Activated CD8-positive, alpha-beta T cell treated with anti-CD3 and anti-CD28 coated beads for 36 hours (primary cell): Measurements from ENCODE around the gene RXYLT1. TPM values are rescaled to one million over a fixed set of nuclear protein-coding genes. Genes with fewer than 3 reads are reported as not detected.

ENCODE experiments used
- ATAC-seq: fragments of 200-7000 bp; cut with Tn5 transposase; one replicate; pipeline ENCODE4 v1.10.0; 2021; ENCODE audit warnings: mild to moderate bottlenecking, moderate library complexity
- CTCF ChIA-PET: fragments of 350-600 bp; sonication (Branson Sonifier 250); formaldehyde crosslinking; loops from one replicate; lab custom pipeline; 2021; ENCODE audit warnings: antibody characterized with exemption; lab: Charles Lee
- POLR2A ChIA-PET: fragments of 350-600 bp; sonication (Branson Sonifier 250); formaldehyde crosslinking; loops from one replicate; lab custom pipeline; 2021; ENCODE audit warnings: antibody characterized with exemption; lab: Charles Lee
- DNase-seq: peaks from one replicate; pipeline ENCODE4 v3.0.0-alpha.2; 2020
- H3K27ac Mint-ChIP-seq: one replicate; pipeline ENCODE4 v1.8.0; 2021; ENCODE audit warnings: mild to moderate bottlenecking, mixed read lengths
- H3K27me3 Mint-ChIP-seq: one replicate; pipeline ENCODE4 v1.8.0; 2021; ENCODE audit warnings: mixed read lengths
- H3K36me3 Mint-ChIP-seq: one replicate; pipeline ENCODE4 v1.8.0; 2021; ENCODE audit warnings: low read depth, mixed read lengths
- H3K4me1 Mint-ChIP-seq: one replicate; pipeline ENCODE4 v1.8.0; 2021; ENCODE audit warnings: low read depth, mixed read lengths
- H3K4me3 Mint-ChIP-seq: one replicate; pipeline ENCODE4 v1.8.0; 2021; ENCODE audit warnings: mild to moderate bottlenecking, moderate library complexity, mixed read lengths
- H3K9me3 Mint-ChIP-seq: one replicate; pipeline ENCODE4 v1.8.0; 2021; ENCODE audit warnings: mixed read lengths
- intact Hi-C: fragments of 100-400 bp; cut with micrococcal nuclease; formaldehyde crosslinking; loops from one replicate; pipeline ENCODE4 v1.10.0; 2022
- total RNA-seq, 2 experiments: library from RNA; stranded (reverse); gene quantifications; one replicate each; pipeline ENCODE4 v1.2.3, GENCODE V29; 2021
- TF ChIP-seq, protein P1 (sequence below): fragments of 200-600 bp; IDR thresholded peaks from one replicate; pipeline ENCODE4 v1.8.0; 2022; ENCODE audit warnings: antibody characterized with exemption, mild to moderate bottlenecking

Gene RXYLT1
- total RNA-seq, 2 experiments from 2014 or later: 18.7 to 19.0 TPM

DNA sequence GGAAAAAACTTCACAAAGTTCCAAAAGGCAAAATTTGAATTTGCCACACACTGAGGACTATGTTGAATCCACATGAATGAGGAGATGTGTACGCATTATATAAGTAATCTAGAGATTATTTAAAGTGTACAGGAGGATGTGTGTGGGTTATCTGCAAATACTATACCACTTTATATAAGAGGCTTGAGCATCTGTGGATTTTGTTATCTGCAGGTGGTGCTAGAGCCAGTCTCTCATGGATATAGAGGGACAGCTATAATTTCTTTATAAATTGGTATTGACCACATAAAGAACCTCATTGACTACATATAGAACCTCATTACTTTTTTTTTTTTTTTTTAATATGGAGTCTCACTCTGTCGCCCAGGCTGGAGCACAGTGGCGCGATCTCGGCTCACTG lies 32.2 kb upstream of the RXYLT1 start:
- Mint-ChIP-seq H3K4me3 (no peak overlapping the region), H3K9me3 (no peaks in the 10 kb centered on the region), H3K27me3 (no peaks in the 10 kb centered on the region), H3K36me3 (no peaks in the 10 kb centered on the region), H3K4me1 (peaks cover 5% of the 10 kb centered on the region), H3K27ac (no peak overlapping the region)
- no peak for ATAC-seq
- DNase-seq: no peak
- TF ChIP-seq, protein P1, sequence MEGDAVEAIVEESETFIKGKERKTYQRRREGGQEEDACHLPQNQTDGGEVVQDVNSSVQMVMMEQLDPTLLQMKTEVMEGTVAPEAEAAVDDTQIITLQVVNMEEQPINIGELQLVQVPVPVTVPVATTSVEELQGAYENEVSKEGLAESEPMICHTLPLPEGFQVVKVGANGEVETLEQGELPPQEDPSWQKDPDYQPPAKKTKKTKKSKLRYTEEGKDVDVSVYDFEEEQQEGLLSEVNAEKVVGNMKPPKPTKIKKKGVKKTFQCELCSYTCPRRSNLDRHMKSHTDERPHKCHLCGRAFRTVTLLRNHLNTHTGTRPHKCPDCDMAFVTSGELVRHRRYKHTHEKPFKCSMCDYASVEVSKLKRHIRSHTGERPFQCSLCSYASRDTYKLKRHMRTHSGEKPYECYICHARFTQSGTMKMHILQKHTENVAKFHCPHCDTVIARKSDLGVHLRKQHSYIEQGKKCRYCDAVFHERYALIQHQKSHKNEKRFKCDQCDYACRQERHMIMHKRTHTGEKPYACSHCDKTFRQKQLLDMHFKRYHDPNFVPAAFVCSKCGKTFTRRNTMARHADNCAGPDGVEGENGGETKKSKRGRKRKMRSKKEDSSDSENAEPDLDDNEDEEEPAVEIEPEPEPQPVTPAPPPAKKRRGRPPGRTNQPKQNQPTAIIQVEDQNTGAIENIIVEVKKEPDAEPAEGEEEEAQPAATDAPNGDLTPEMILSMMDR: no peak
- intact Hi-C loops: no loop called here
- ChIA-PET POLR2A (no interaction called here), CTCF (no interaction called here)

- Mint-ChIP-seq H3K4me3 (no peak overlapping the region), H3K9me3 (no peaks in the 10 kb centered on the region)
These were observed 27.4 kb upstream of the RXYLT1 start for GRCh38 chr12:63752283-63752682.

GRCh38 chr12:63752841-63753240 lies 26.9 kb upstream of the RXYLT1 start:
- CTCF ChIA-PET: no interaction called here
- intact Hi-C loops: no loop called here
- Mint-ChIP-seq H3K4me3 (no peak overlapping the region), H3K27ac (no peak overlapping the region), H3K36me3 (no peaks in the 10 kb centered on the region), H3K27me3 (peaks cover 8% of the 10 kb centered on the region), H3K9me3 (no peaks in the 10 kb centered on the region), H3K4me1 (peaks cover 10% of the 10 kb centered on the region)
- DNase-seq (no peak), ATAC-seq (no peak)
- POLR2A ChIA-PET: no interaction called here
- TF ChIP-seq, protein P1: no peak

More at GRCh38 chr12:63752283-63752682, 27.4 kb upstream of the RXYLT1 start:
- Mint-ChIP-seq H3K27ac (no peak overlapping the region), H3K4me1 (peaks cover 10% of the 10 kb centered on the region), H3K36me3 (no peaks in the 10 kb centered on the region), H3K27me3 (peaks cover 8% of the 10 kb centered on the region)
- DNase-seq (peak; percentile 57), ATAC-seq (peak; percentile 73)
- TF ChIP-seq, protein P1: no peak
- ChIA-PET CTCF (interaction anchor here (1.1 kb wide), 1 partner anchor 16 kb away, joined by 3 read pairs; no protein-coding TSS in a partner anchor), POLR2A (no interaction called here)
- intact Hi-C loops: no loop called here

DNA sequence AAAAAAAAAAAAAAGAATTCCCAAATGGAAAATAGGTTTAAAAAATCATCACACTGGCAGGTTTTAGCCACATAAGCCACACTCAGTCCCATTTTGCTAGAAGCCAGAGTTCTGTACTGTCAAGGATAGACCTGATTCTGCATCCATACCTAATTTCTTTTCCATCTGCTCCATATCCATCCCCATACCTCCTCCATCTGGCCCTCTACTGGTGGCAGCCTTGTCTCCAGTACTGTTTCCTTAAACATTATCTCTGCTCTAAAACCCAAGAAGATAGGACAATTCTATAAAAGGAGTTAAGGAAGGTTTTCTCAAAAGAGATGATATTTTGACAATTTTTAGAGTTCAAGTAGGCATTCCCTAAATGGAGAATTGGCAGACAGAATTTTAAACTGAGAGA lies 26.0 kb upstream of the RXYLT1 start:
- Mint-ChIP-seq H3K36me3 (no peaks in the 10 kb centered on the region), H3K27ac (no peak overlapping the region), H3K27me3 (peaks cover 9% of the 10 kb centered on the region), H3K9me3 (no peaks in the 10 kb centered on the region), H3K4me1 (peaks cover 10% of the 10 kb centered on the region), H3K4me3 (no peak overlapping the region)
- TF ChIP-seq, protein P1: no peak
- DNase-seq (no peak), ATAC-seq (no peak)
- CTCF ChIA-PET: no interaction called here
- intact Hi-C loops: no loop called here
- POLR2A ChIA-PET: no interaction called here

DNA sequence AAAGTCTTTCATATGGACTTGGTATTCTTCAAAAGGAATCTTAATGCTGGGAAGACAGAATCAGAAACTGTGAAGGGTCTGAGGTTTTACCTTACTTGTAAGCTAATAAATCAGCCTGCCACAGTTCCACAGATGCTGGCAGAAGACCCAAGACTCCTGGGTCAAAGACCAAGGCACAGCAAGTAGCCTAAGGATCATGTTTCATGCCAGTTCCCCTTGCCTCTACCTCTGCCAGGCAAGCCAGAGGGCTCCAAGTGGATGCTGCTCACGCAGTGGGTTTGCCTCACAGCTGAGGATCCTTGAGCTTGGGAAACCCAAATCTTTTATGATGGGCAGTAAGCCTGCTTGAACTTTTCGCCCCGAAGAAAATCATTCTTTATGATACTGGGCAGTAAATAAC lies 15.2 kb upstream of the RXYLT1 start:
- intact Hi-C loops: loop anchor here (10.0 kb wide), 1 partner anchor 80 kb away; no protein-coding TSS in a partner anchor
- ChIA-PET CTCF (no interaction called here), POLR2A (interaction anchor here (0.6 kb wide), 1 partner anchor 115 kb away, joined by 3 read pairs; no protein-coding TSS in a partner anchor)
- no peaks in the 10 kb centered on the region for H3K4me1 Mint-ChIP-seq
- DNase-seq: no peak
- peaks cover 3% of the 10 kb centered on the region for H3K36me3 Mint-ChIP-seq
- peaks cover 16% of the 10 kb centered on the region for H3K27me3 Mint-ChIP-seq
- peaks cover 1% of the 10 kb centered on the region for H3K9me3 Mint-ChIP-seq
- TF ChIP-seq, protein P1: no peak
- no peak for ATAC-seq
- H3K27ac Mint-ChIP-seq: no peak overlapping the region
- H3K4me3 Mint-ChIP-seq: no peak overlapping the region
